Brain microvascular endothelial cell (primary cell): ENCODE results near the gene GNG13.

Experiments used
- DNase-seq: peaks from one replicate; pipeline ENCODE4 v3.0.0-alpha.2; 2020
- H3K27ac ChIP-seq: fragments of 250-450 bp; sonication (Bioruptor Pico); 2 replicates; pipeline ENCODE4 v1.5.1; 2020; ENCODE audit warnings: mild to moderate bottlenecking, moderate library complexity
- H3K27me3 ChIP-seq: fragments of 250-450 bp; sonication (Bioruptor Pico); replicated peaks from 2 replicates; pipeline ENCODE4 v1.5.1; 2020; ENCODE audit warnings: mild to moderate bottlenecking
- H3K36me3 ChIP-seq: fragments of 250-450 bp; sonication (Bioruptor Pico); replicated peaks from 2 replicates; pipeline ENCODE4 v1.5.1; 2020; ENCODE audit warnings: mild to moderate bottlenecking
- H3K4me3 ChIP-seq: 2 replicates; pipeline ENCODE4 v1.5.1; 2011; ENCODE audit warnings: low read depth, mild to moderate bottlenecking, control low read depth, low read length, moderate library complexity
- CTCF ChIP-seq: IDR thresholded peaks from 2 replicates; pipeline ENCODE4 v1.5.1; 2011; ENCODE audit warnings: low read depth, mild to moderate bottlenecking, moderate library complexity, low read length, control low read depth, inconsistent platforms; ENCODE audit errors: missing control alignments
- in situ Hi-C: cut with HindIII; loops from 2 replicates; pipeline ENCODE4 v1.10.0; 2017; ENCODE audit warnings: low sequenced_read_pairs, low pct_ligation_motif_present

The GNG13 gene

GRCh38 chr16:782766-783403, 17.6 kb downstream of the GNG13 start:
- H3K27ac ChIP-seq: no peak overlapping the region
- no peak overlapping the region for H3K4me3 ChIP-seq
- peaks cover 14% of the 10 kb centered on the region for H3K36me3 ChIP-seq
- in situ Hi-C loops: no loop called here
- no peaks in the 10 kb centered on the region for H3K27me3 ChIP-seq
- no peak for DNase-seq
- TF ChIP-seq CTCF: no peak

GRCh38 chr16:782258-782657, 18.3 kb downstream of the GNG13 start:
- Histone ChIP-seq H3K27ac (no peak overlapping the region), H3K4me3 (no peak overlapping the region), H3K27me3 (no peaks in the 10 kb centered on the region), H3K36me3 (peaks cover 14% of the 10 kb centered on the region)
- in situ Hi-C loops: no loop called here
- DNase-seq: no peak
- no peak for TF ChIP-seq CTCF

- DNase-seq: no peak
- in situ Hi-C loops: no loop called here
- Histone ChIP-seq H3K27me3 (no peaks in the 10 kb centered on the region), H3K36me3 (peaks cover 12% of the 10 kb centered on the region), H3K27ac (no peak overlapping the region), H3K4me3 (no peak overlapping the region)
- no peak for TF ChIP-seq CTCF
Measured at GRCh38 chr16:781346-782010, 19.1 kb downstream of the GNG13 start.

GRCh38 chr16:780296-780695, 20.2 kb downstream of the GNG13 start:
- DNase-seq: no peak
- Histone ChIP-seq H3K36me3 (peaks cover under 1% of the 10 kb centered on the region), H3K27me3 (no peaks in the 10 kb centered on the region), H3K4me3 (no peak overlapping the region), H3K27ac (no peak overlapping the region)
- no peak for TF ChIP-seq CTCF
- in situ Hi-C loops: no loop called here

- no peaks in the 10 kb centered on the region for H3K27me3 ChIP-seq
- DNase-seq: no peak
Measured at GRCh38 chr16:779561-779960, 21.0 kb downstream of the GNG13 start.

More at GRCh38 chr16:779561-779960, 21.0 kb downstream of the GNG13 start:
- H3K27ac ChIP-seq: no peak overlapping the region
- no peaks in the 10 kb centered on the region for H3K36me3 ChIP-seq
- in situ Hi-C loops: no loop called here
- no peak for TF ChIP-seq CTCF
- no peak overlapping the region for H3K4me3 ChIP-seq
